H9 (cell line): ENCODE results near the gene WLS. TPM values are rescaled to one million over a fixed set of nuclear protein-coding genes. Genes with fewer than 3 reads are reported as not detected.

Source experiments
- DNase-seq: peaks from one replicate; pipeline ENCODE4 v3.0.0-alpha.2; 2017
- H2AFZ ChIP-seq: one replicate; pipeline ENCODE4 v1.6.1; 2013; ENCODE audit warnings: mild to moderate bottlenecking, low read length, control low read depth, moderate library complexity
- H2AK5ac ChIP-seq: 2 replicates; pipeline ENCODE4 v1.6.1; 2013; ENCODE audit warnings: low read length, control low read depth, mixed read lengths; ENCODE audit not compliant: insufficient read length
- H2BK120ac ChIP-seq: one replicate; pipeline ENCODE4 v1.6.1; 2013; ENCODE audit warnings: low read depth, mild to moderate bottlenecking, low read length, control low read depth, inconsistent platforms; ENCODE audit not compliant: poor library complexity, severe bottlenecking
- H2BK12ac ChIP-seq: 2 replicates; pipeline ENCODE4 v1.6.1; 2013; ENCODE audit warnings: low read length, control low read depth, mixed read lengths, low read depth; ENCODE audit not compliant: insufficient read length
- H2BK15ac ChIP-seq: 2 replicates; pipeline ENCODE4 v1.6.1; 2013; ENCODE audit warnings: low read depth, low read length, control low read depth
- H2BK20ac ChIP-seq: one replicate; pipeline ENCODE4 v1.6.1; 2013; ENCODE audit warnings: low read depth, mild to moderate bottlenecking, low read length, control low read depth, inconsistent platforms; ENCODE audit not compliant: poor library complexity, severe bottlenecking
- H2BK5ac ChIP-seq: 2 replicates; pipeline ENCODE4 v1.6.1; 2013; ENCODE audit warnings: low read length, control low read depth, mixed read lengths; ENCODE audit not compliant: insufficient read length
- H3K14ac ChIP-seq: 2 replicates; pipeline ENCODE4 v1.6.1; 2013; ENCODE audit warnings: low read length, control low read depth; ENCODE audit not compliant: insufficient read depth
- H3K18ac ChIP-seq: 2 replicates; pipeline ENCODE4 v1.6.1; 2013; ENCODE audit warnings: low read depth, mild to moderate bottlenecking, mixed read lengths, low read length, control low read depth; ENCODE audit not compliant: insufficient read length
- H3K23ac ChIP-seq: 2 replicates; pipeline ENCODE4 v1.6.1; 2013; ENCODE audit warnings: low read length, control low read depth, mixed read lengths, low read depth; ENCODE audit not compliant: insufficient read length
- H3K23me2 ChIP-seq: 2 replicates; pipeline ENCODE4 v1.6.1; 2013; ENCODE audit warnings: low read depth, mild to moderate bottlenecking, mixed read lengths, low read length, control low read depth; ENCODE audit not compliant: insufficient read length, poor library complexity, severe bottlenecking
- H3K27ac ChIP-seq: 2 replicates; pipeline ENCODE4 v1.5.1; 2013; ENCODE audit warnings: low read length, control low read depth, mixed read lengths, low read depth; ENCODE audit not compliant: insufficient read length
- H3K27me3 ChIP-seq: 2 replicates; pipeline ENCODE4 v1.6.1; 2013; ENCODE audit warnings: low read length, control low read depth, inconsistent platforms; ENCODE audit not compliant: insufficient read depth
- H3K4ac ChIP-seq: 2 replicates; pipeline ENCODE4 v1.6.1; 2013; ENCODE audit warnings: low read depth, mild to moderate bottlenecking, control low read depth, inconsistent platforms, low read length, moderate library complexity
- H3K4me1 ChIP-seq: 2 replicates; pipeline ENCODE4 v1.6.1; 2013; ENCODE audit warnings: low read length, control low read depth, inconsistent platforms; ENCODE audit not compliant: insufficient read depth
- H3K4me2 ChIP-seq: 2 replicates; pipeline ENCODE4 v1.6.1; 2013; ENCODE audit warnings: low read length, control low read depth, mixed read lengths; ENCODE audit not compliant: insufficient read length, insufficient read depth
- H3K56ac ChIP-seq: 2 replicates; pipeline ENCODE4 v1.6.1; 2013; ENCODE audit warnings: low read depth, mild to moderate bottlenecking, mixed read lengths, low read length, control low read depth; ENCODE audit not compliant: insufficient read length
- H3K79me1 ChIP-seq: 2 replicates; pipeline ENCODE4 v1.6.1; 2013; ENCODE audit warnings: low read depth, mild to moderate bottlenecking, moderate library complexity, low read length, control low read depth, inconsistent platforms; ENCODE audit not compliant: insufficient read depth, poor library complexity, severe bottlenecking
- H3K79me2 ChIP-seq: 2 replicates; pipeline ENCODE4 v1.6.1; 2013; ENCODE audit warnings: low read length, control low read depth, inconsistent platforms; ENCODE audit not compliant: insufficient read depth
- H3K9ac ChIP-seq: 2 replicates; pipeline ENCODE4 v1.6.1; 2013; ENCODE audit warnings: low read length, control low read depth, mixed read lengths; ENCODE audit not compliant: insufficient read length; ENCODE audit errors: extremely low read depth
- H3K9me3 ChIP-seq: one replicate; pipeline ENCODE4 v1.6.1; 2013; ENCODE audit warnings: low read depth, low read length, inconsistent platforms; ENCODE audit not compliant: control insufficient read depth
- H3T11ph ChIP-seq: one replicate; pipeline ENCODE4 v1.6.1; 2013; ENCODE audit warnings: mild to moderate bottlenecking, low read length, control low read depth, inconsistent platforms
- H4K20me1 ChIP-seq: one replicate; pipeline ENCODE4 v1.6.1; 2013; ENCODE audit not compliant: control insufficient read depth, insufficient read length, insufficient read depth
- H4K5ac ChIP-seq: 2 replicates; pipeline ENCODE4 v1.6.1; 2013; ENCODE audit warnings: low read depth, mild to moderate bottlenecking, mixed read lengths, low read length, control low read depth; ENCODE audit not compliant: insufficient read length
- H4K8ac ChIP-seq: replicated peaks from 2 replicates; pipeline ENCODE4 v1.6.1; 2013; ENCODE audit warnings: low read length, control low read depth, mixed read lengths, low read depth; ENCODE audit not compliant: insufficient read length
- H4K91ac ChIP-seq: 2 replicates; pipeline ENCODE4 v1.6.1; 2013; ENCODE audit warnings: low read depth, mild to moderate bottlenecking, moderate library complexity, mixed read lengths, low read length, control low read depth; ENCODE audit not compliant: insufficient read length
- H3K27ac Mint-ChIP-seq, 3 experiments: 2 replicates in 2 of 3; 3 replicates in 1 of 3; pipeline ENCODE4 v1.8.0; 2020 to 2021; ENCODE audit warnings: mixed read lengths in 3 of 3, mild to moderate bottlenecking in 1 of 3, moderate library complexity in 1 of 3
- H3K27me3 Mint-ChIP-seq: 2 replicates; pipeline ENCODE4 v1.8.0; 2021; ENCODE audit warnings: low read depth, mild to moderate bottlenecking, moderate library complexity, mixed read lengths
- H3K36me3 Mint-ChIP-seq, 3 experiments: 2 replicates in 2 of 3; 3 replicates in 1 of 3; pipeline ENCODE4 v1.8.0; 2020 to 2021; ENCODE audit warnings: low read depth in 3 of 3, mixed read lengths in 3 of 3; ENCODE audit not compliant: insufficient read depth in 1 of 3
- H3K4me1 Mint-ChIP-seq, 2 experiments: 2 replicates each; pipeline ENCODE4 v1.8.0; 2020; ENCODE audit warnings: mixed read lengths in 2 of 2
- H3K4me3 Mint-ChIP-seq, 2 experiments: 2 replicates in 1 of 2; 3 replicates in 1 of 2; pipeline ENCODE4 v1.8.0; 2020 to 2021; ENCODE audit warnings: mild to moderate bottlenecking in 2 of 2, mixed read lengths in 2 of 2, moderate library complexity in 1 of 2
- H3K9me3 Mint-ChIP-seq, 2 experiments: 2 replicates in 1 of 2; 3 replicates in 1 of 2; pipeline ENCODE4 v1.8.0; 2020; ENCODE audit warnings: mild to moderate bottlenecking in 2 of 2, mixed read lengths in 2 of 2, moderate library complexity in 1 of 2
- WGBS: extraction: QIAGEN DNeasy Blood & Tissue Kit; methylation state at CpG from one replicate; pipeline ENCODE4 v1.1.7; 2013; ENCODE audit warnings: missing lambda C conversion rate, low lambda C conversion rate, mixed read lengths; ENCODE audit not compliant: insufficient read length; ENCODE audit errors: extremely low coverage; 5-methylcytosine and 5-hydroxymethylcytosine counted together
- total RNA-seq: library from RNA; stranded (reverse); gene quantifications from 2 replicates; pipeline ENCODE4 v1.2.1, GENCODE V29; 2021
- TF ChIP-seq, protein P1 (sequence below): fragments of 200-600 bp; sonication (generic); conservative IDR thresholded peaks from 3 replicates; pipeline ENCODE4 v1.8.0; 2021; ENCODE audit warnings: antibody characterized with exemption, mild to moderate bottlenecking

WLS gene
- total RNA-seq, 1 experiment from 2014 or later, result 0.94 TPM

DNA sequence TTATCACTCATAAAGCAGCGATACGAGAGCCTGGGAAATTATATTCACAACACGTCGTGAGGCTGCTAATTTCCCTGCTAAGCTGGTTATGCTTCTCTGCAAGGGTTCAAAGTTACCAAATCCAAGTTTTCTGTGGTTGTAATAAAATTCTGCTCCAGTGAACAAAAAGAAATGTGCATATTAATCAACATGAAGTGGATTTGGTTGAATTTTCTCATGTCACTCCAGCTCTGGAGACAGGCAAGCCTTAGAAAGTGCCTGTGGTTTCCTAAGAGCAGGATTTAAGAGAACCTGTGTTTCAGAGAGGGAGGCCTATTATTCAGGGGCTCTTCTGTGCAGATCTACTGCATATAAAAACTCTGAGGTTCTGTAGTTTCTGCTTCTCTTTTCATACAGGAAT is 87.5 kb downstream of the WLS start:
- Mint-ChIP-seq H3K9me3 (peaks cover 0 to 1% of the 10 kb centered on the region in 2 experiments; a peak in 1 of 5 replicates), H3K27ac (no peak overlapping the region), H3K36me3 (no peaks in the 10 kb centered on the region), H3K27me3 (no peaks in the 10 kb centered on the region), H3K4me3 (no peak overlapping the region), H3K4me1 (peaks cover 37% of the 10 kb centered on the region in 2 experiments)
- TF ChIP-seq, protein P1, sequence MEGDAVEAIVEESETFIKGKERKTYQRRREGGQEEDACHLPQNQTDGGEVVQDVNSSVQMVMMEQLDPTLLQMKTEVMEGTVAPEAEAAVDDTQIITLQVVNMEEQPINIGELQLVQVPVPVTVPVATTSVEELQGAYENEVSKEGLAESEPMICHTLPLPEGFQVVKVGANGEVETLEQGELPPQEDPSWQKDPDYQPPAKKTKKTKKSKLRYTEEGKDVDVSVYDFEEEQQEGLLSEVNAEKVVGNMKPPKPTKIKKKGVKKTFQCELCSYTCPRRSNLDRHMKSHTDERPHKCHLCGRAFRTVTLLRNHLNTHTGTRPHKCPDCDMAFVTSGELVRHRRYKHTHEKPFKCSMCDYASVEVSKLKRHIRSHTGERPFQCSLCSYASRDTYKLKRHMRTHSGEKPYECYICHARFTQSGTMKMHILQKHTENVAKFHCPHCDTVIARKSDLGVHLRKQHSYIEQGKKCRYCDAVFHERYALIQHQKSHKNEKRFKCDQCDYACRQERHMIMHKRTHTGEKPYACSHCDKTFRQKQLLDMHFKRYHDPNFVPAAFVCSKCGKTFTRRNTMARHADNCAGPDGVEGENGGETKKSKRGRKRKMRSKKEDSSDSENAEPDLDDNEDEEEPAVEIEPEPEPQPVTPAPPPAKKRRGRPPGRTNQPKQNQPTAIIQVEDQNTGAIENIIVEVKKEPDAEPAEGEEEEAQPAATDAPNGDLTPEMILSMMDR, result no peak
- Histone ChIP-seq H3K23me2 (no peaks in the 10 kb centered on the region), H3K4me2 (no peak overlapping the region), H2BK5ac (no peak overlapping the region), H3K4me1 (peaks cover 7% of the 10 kb centered on the region; the same call in 1 of the 2 replicates), H3K18ac (no peak overlapping the region), H4K8ac (no peak overlapping the region), H2AK5ac (no peak overlapping the region), H2BK12ac (no peak overlapping the region), H3K27ac (no peak overlapping the region), H3T11ph (no peak overlapping the region), H3K56ac (no peak overlapping the region), H3K9me3 (no peaks in the 10 kb centered on the region), H2BK120ac (no peak overlapping the region), H2BK20ac (no peak overlapping the region), H3K27me3 (no peaks in the 10 kb centered on the region), H4K91ac (no peak overlapping the region), H3K14ac (no peak overlapping the region), H2AFZ (no peak overlapping the region), H3K79me1 (no peaks in the 10 kb centered on the region), H3K4ac (no peak overlapping the region), H4K5ac (no peak overlapping the region), H2BK15ac (no peak overlapping the region), H3K79me2 (no peaks in the 10 kb centered on the region), H3K9ac (no peak overlapping the region), H4K20me1 (no peaks in the 10 kb centered on the region), H3K23ac (no peak overlapping the region)
- WGBS, result no CpG with 5 or more reads among the region's 4 CpGs
- no peak for DNase-seq
